Measurements from ENCODE around the gene IDNK. TPM values are rescaled to one million over a fixed set of nuclear protein-coding genes. Genes with fewer than 3 reads are reported as not detected.

The IDNK gene
- total RNA-seq, 1 experiment from 2014 or later, result 3.3 TPM

- H3K4me2 ChIP-seq (ENCODE audit: low read length), result no peak overlapping the region
- H3K27ac ChIP-seq (ENCODE audit: low read depth, low read length), result no peak overlapping the region
- 0 out of 4 replicates have a peak, but pooled peaks cover 0 to 2% of the 10 kb centered on the region in 2 experiments for H3K36me3 ChIP-seq (ENCODE audit: control insufficient read depth in 1 of 2, insufficient read depth in 2 of 2, low read length in 2 of 2)
- ATAC-seq (no peak), DNase-seq (ENCODE audit: low read depth, low spot score) (no peak)
- H3K79me2 ChIP-seq (ENCODE audit: insufficient read depth, low read length), result no peaks in the 10 kb centered on the region
- no peaks in the 10 kb centered on the region for H3K9me3 ChIP-seq (ENCODE audit: control insufficient read depth in 1 of 2, insufficient read depth in 1 of 2, low read depth in 1 of 2, low read length in 2 of 2)
- BruUV-seq (replicated peaks), result no TSS peak
- no peaks in the 10 kb centered on the region for H3K27me3 ChIP-seq (ENCODE audit: insufficient read depth, low read length)
- H4K20me1 ChIP-seq (ENCODE audit: insufficient read depth), result no peaks in the 10 kb centered on the region
- CTCF ChIA-PET, result interaction anchor here (1.2 to 1.7 kb wide), 2 partner anchors 24 to 291 kb away, joined by 3 to 5 read pairs; no protein-coding TSS in a partner anchor
- no peaks in the 10 kb centered on the region for H3K9me2 ChIP-seq (ENCODE audit: insufficient read depth)
- H3K9ac ChIP-seq (ENCODE audit: low read length), result no peak overlapping the region
- RAD21 ChIA-PET (ENCODE audit: low non-redundant PET in 1 of 2, low total read pairs in 2 of 2, uncharacterized antibody in 2 of 2, unreplicated experiment in 2 of 2), result no interaction called here
- no peak overlapping the region for H3K4me3 ChIP-seq (replicated peaks in 1 of 2; ENCODE audit: low read depth in 1 of 2, low read length in 2 of 2)
- peaks cover 3 to 24% of the 10 kb centered on the region in 2 experiments; a peak in 3 of 4 replicates for H3K4me1 ChIP-seq (ENCODE audit: control insufficient read depth in 1 of 2, insufficient read depth in 2 of 2, low read length in 2 of 2)
- POLR2A ChIA-PET, result no interaction called here
- no peak for TF ChIP-seq CTCF (IDR thresholded peaks at IDR 0.05 in 2 of 3, conservative IDR thresholded peaks at IDR 0.05 in 1 of 3; ENCODE audit: borderline replicate concordance in 1 of 3, insufficient read depth in 1 of 3, low read depth in 2 of 3, low read length in 2 of 3)
- no peak for TF ChIP-seq EZH2phosphoT487 (IDR thresholded peaks at IDR 0.05; ENCODE audit: borderline replicate concordance)
- TF ChIP-seq SIN3A (IDR thresholded peaks at IDR 0.05; ENCODE audit: low read depth), result no peak
- no peak for TF ChIP-seq ZBTB33 (IDR thresholded peaks at IDR 0.05; ENCODE audit: extremely low read depth, insufficient replicate concordance, low read length)
- no peak for TF ChIP-seq ELF1 (IDR thresholded peaks at IDR 0.05; ENCODE audit: borderline replicate concordance, low read depth)
- no peak for TF ChIP-seq TCF7L2 (IDR thresholded peaks at IDR 0.05; ENCODE audit: borderline replicate concordance, extremely low read depth, insufficient read depth, insufficient read length)
- no peak for TF ChIP-seq FOSL1 (IDR thresholded peaks at IDR 0.05; ENCODE audit: low read depth)
- TF ChIP-seq ZFX (IDR thresholded peaks at IDR 0.05), result no peak
- no peak for TF ChIP-seq POLR2A (IDR thresholded peaks at IDR 0.05; ENCODE audit: borderline replicate concordance, extremely low read depth, insufficient read depth, insufficient read length)
- no peak for TF ChIP-seq JUND (IDR thresholded peaks at IDR 0.05)
- intact Hi-C loops (cut with micrococcal nuclease), result loop anchor here (10.0 kb wide), 2 partner anchors 190 to 290 kb away; partner anchors contain the start of gene GKAP1
- H2AFZ ChIP-seq (ENCODE audit: low read depth, low read length, poor library complexity, severe bottlenecking), result no peak overlapping the region
Measured at GRCh38 chr9:83625178-83625577, 2.2 kb downstream of the IDNK start.

Measured in HCT116 (cell line).